Measurements from ENCODE around the gene SAFB.

GRCh38 chr19:5632657-5633056 lies 9.8 kb downstream of the SAFB start:
- TF ChIP-seq CTCF (conservative IDR thresholded peaks at IDR 0.05; ENCODE audit: low read length) (no peak), EZH2phosphoT487 (IDR thresholded peaks at IDR 0.05; ENCODE audit: borderline replicate concordance, low read depth, low read length) (no peak)

All from OCI-LY7 (cell line).